ENCODE measurements around the gene SYT13.

DNA sequence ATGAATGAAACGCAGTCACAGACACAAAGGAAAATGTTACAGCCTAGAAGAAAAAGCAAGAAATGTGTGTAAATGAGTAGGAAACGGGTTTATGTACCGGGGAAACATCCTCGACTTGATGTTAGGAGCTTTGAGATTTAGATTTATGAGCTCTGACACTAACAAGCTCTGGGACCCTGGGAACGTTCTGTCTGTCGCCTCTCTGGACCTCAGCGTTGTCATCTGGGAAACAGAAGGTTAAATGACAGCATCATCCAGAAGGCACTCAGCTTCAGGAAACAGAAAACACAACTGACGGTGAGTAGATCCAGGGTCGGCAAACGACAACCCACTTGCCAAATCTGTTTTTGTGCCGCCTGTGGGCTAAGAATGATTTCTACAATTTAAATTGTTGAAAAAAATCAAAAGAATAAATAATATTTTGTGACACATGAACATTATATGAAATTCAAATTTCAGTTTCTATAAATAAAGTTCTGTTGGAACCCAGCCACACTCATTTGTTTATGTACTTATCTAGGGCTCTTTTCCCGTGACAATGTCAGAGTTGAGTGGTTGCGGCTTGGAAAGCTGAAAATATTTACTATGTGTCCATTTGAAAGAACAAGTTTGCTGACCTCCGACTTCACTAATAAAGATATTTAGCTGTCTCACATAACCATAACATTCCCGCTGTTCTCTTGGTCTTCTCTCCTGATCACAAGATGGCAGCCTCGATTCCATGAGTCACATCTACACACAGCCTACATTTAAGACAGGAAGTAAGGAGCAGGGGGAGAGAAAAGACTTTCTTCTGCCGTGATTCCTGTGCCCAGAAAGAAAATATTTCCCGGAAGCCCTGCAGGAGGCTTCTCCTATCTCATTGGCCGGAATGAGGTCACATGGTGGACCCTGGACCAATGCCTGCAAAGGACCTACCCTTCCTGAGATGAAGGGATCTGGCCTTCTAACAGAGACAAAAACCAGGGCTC, 47.1 kb upstream of the SYT13 start:
- TF ChIP-seq, protein P1, sequence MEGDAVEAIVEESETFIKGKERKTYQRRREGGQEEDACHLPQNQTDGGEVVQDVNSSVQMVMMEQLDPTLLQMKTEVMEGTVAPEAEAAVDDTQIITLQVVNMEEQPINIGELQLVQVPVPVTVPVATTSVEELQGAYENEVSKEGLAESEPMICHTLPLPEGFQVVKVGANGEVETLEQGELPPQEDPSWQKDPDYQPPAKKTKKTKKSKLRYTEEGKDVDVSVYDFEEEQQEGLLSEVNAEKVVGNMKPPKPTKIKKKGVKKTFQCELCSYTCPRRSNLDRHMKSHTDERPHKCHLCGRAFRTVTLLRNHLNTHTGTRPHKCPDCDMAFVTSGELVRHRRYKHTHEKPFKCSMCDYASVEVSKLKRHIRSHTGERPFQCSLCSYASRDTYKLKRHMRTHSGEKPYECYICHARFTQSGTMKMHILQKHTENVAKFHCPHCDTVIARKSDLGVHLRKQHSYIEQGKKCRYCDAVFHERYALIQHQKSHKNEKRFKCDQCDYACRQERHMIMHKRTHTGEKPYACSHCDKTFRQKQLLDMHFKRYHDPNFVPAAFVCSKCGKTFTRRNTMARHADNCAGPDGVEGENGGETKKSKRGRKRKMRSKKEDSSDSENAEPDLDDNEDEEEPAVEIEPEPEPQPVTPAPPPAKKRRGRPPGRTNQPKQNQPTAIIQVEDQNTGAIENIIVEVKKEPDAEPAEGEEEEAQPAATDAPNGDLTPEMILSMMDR (IDR thresholded peaks at IDR 0.05), result no peak
- no peak for TF ChIP-seq POLR2A (IDR thresholded peaks at IDR 0.05)
